HG03439 (cell line): ENCODE data around the gene SLC25A20.
A peak's percentile ranks its signal among the peaks of the same experiment; 100 is the strongest.
"Not testable (repeated sequence)": the region's sequence is repeated elsewhere in the genome, so short reads cannot be mapped to it uniquely, and the experiment has no call there.

ENCODE experiments used
- ATAC-seq: cut with Tn5 transposase; IDR thresholded peaks from one replicate; pipeline ENCODE4 v1.9.1; 2021; ENCODE audit warnings: mild to moderate bottlenecking, moderate library complexity; ENCODE audit not compliant: unreplicated experiment

Gene SLC25A20

DNA sequence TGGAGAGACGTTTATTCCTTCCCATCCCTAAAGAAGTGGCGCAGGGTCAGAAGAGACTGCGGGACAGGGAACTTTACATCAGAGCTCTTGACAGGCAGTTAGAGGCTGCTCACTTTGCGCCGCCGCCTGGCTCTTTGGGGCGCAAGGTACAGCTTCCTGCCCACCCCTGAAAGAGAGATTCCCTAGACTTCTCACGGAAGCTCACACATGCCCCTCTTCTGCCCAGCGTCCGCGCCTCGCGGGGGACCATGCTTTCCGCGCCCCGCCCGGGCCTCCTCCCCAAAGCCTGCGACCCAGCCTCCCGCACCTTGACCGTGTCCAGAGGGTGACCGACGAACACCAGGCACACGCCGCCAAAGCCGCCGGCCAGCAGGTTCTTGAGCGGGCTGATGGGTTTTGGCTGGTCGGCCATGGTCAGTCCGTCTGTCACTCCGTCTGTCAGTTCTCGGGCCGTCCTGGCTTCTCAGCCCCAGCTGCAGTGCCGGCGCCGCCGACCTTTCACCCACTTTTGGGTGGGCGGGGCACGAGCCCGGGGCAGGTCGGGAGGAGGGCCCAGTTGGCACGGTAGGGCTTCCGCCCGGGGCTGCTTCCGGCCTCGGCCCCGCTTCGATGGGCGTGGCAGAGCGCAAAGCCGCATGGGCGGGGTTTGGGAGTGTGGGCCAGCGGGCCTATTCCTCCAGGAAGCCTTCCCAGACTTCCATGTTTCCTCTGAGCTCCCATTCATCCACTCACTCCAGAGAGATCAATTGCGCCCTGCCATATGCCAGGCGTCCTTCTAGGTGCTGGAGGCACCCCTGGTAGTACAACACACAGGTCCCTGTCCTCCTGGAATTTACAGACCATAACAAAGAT is at the start of gene SLC25A20:
Gene SLC25A20 (minus strand): TSS at position 500 of the 852 bp plus-strand sequence. CDS start 88 bp downstream, at position 412.
- peak; percentile 87 for ATAC-seq

DNA sequence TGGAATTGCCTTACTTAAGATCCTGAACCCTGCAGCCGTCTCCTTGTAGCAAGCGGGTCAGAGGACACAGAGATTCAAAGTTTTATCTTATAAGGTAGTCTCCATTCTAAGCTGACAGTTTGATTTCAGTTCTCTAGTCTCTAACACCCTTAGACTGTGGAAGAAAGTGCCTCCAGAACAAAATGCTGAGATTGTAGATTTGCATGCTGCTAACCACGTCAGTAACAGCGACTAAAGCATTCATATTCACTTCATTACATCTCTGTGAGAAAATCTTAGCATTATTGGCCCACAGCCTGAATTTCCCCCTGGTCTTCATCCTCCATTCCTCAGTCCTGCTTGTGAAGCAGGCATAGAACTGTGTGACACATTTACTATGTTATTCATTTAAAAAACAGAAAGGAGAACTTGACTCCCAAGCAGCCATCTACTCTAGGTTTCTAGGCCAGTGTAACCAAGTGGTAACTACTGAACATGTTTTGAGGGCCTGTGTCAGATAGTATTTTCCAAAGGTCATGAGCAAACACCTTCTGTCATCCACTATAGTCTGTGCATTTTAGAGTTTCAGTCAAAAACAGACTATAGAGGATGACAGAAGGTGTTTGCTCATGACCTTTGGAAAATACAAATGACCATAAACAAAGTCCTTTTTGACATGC is 47.3 kb upstream of the SLC25A20 start:
- no peak for ATAC-seq

DNA sequence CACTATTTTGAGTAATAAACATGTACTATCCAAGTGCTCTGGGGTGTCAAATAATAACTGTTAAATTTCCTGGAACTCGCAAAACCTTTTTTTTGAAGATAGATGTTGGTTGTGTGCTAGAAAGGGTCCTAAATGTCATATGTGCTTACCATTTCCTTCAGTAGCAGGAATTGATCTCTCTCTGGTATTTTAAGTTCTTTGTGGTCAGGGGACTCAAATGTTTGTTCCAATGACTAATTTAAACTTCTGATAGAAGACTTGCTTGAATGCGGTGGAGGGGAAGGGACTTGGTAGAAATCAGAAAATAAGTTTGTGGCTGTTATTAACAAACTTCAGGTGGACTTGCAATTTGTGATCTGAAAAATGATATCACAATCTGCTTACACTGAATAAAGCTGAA is 46.8 kb upstream of the SLC25A20 start:
- no peak for ATAC-seq

DNA sequence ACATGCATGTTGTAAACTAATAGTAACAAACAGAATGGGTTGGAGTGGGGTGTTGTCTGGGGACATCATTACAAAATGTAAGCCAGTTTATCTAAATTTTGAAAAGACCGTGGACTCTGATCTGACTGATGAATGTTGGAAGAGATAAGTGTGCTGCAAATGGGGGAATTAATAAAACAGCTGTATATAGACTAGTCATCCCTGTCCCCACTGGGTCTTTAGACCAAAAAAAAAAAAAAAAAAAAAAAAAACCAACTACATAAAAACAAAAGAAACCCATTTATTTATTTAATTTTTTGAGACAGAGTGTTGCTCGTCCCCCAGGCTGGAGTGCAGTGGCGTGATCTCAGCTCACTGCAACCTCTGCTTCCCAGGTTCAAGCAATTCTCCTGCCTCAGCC is 40.0 kb upstream of the SLC25A20 start:
- ATAC-seq = no peak

GRCh38 chr3:48938156-48938555 is 39.5 kb upstream of the SLC25A20 start:
- no peak for ATAC-seq

GRCh38 chr3:48935530-48935929 is 36.8 kb upstream of the SLC25A20 start:
- no peak for ATAC-seq

GRCh38 chr3:48934333-48934991 is 35.8 kb upstream of the SLC25A20 start:
- no peak for ATAC-seq

DNA sequence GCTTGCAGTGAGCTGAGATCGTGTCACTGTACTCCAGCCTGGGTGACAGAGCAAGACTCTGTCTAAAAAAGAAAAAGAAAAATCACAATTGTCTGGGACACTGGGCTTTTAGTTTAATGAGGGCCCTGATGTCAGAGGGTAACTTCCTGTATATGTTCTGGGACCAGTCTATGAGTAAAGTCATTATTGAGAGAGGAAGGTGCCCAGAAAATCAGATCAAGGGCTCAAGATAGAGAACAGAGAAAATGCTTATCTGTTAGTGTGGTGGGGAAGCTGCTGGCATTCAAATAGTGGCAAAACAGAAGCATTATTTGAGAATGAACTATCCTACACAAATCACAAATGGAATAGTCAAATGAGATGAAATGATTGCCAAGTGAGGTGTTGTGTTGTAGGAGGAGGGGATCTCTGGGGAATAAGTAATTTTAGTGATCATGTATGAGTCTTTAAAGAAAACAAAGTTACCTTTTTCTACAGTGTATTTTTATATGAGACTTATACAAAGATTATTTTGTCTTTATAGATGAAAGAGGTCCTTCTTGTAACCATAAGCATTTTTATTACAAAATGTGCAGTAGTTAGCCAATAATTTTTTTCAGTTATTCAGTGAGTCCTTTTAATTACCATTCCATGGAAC is 33.4 kb upstream of the SLC25A20 start:
- no peak for ATAC-seq

DNA sequence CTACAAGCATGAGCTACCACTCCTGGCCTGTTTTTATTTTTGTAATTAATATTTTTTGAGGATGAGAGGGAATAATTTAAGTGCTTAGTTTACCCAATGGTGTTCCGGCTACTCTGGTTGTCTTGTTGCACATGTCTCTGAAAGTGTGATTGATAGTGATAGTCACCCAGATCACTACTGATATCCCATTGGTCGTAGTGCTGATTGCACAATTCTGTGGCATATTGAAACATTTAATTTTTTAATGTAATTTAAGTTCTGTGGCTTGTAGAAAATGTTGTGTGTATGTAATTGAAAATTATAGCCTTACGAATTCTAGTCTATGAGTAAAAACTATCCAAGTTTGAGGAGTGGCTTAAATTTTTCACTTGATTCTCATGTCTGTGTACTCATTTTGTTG is 31.9 kb upstream of the SLC25A20 start:
- no peak for ATAC-seq

GRCh38 chr3:48929358-48930035 is 30.8 kb upstream of the SLC25A20 start:
- ATAC-seq = no peak

DNA sequence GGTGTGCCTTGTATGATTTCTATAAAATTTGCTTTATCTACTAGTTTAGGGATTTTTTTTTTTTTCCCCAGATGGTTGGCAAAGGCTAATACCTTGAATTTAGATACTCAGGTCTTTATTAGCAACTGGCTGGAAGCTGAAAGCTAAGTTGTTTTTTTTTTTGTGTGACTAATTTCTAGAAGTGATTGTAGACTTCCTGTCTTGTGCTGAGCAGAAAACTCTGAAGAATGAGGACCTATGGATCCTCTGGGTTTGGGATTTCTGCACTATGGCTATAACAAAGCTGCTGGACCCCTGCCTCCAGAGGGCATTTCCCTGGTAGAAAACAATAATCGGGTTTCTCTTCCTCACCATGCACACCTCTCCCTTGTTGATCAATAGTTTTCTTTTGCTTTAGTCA is 30.0 kb upstream of the SLC25A20 start:
- no peak for ATAC-seq

- ATAC-seq = no peak
Measured at GRCh38 chr3:48927928-48928327, 29.2 kb upstream of the SLC25A20 start.

- ATAC-seq = no peak
Measured at GRCh38 chr3:48926425-48927392, 28.0 kb upstream of the SLC25A20 start.

- ATAC-seq = peak; percentile 25
Measured at GRCh38 chr3:48919215-48920138, 20.8 kb upstream of the SLC25A20 start.

GRCh38 chr3:48918388-48919214 is 19.9 kb upstream of the SLC25A20 start, which contains the start of gene ARIH2:
TSS of gene ARIH2 (plus strand) at chr3:48918842. CDS start at chr3:48927559, 8,717 bp downstream.
- peak; percentile 80 for ATAC-seq

DNA sequence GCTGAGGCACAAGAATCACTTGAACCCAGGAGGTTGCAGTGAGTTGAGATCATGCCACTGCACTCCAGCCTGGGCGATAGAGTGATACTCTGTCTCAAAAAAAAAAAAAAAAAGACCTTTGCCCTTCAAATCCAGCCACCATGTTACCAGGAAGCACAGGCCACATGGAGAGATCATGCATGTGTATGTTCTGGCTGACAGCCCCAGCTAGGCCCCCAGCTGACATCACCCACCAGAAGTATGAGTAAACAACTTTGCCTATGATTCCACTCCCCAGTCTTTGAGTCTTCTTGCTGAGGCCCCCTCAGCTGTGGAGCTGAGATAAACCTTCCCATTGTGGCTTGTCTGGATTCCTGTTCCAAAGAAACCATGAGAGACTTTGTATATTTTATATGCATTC is 16.6 kb upstream of the SLC25A20 start:
- ATAC-seq = no peak

DNA sequence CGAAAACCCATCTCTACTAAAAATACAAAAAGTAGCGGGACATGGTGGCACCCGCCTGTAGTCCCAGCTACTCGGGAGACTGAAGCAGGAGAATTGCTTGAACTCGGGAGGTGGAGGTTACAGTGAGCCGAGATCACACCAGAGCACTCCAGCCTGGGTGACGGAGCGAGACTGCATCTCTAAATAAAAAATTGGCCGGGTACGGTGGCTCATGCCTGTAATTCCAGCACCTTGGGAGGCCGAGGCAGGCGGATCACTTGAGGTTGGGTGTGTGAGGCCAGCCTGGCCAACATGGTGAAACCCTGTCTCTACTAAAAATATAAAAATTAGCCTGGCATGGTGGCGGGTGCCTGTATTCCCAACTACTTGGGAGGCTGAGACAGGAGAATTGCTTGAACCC is 8.3 kb upstream of the SLC25A20 start:
- ATAC-seq = not testable (repeated sequence)
